GM18507 (cell line): ENCODE data around the gene TMX2.

Experiments used
- DNase-seq: peaks from one replicate; pipeline ENCODE4 v3.0.0; 2011; ENCODE audit warnings: low read depth; ENCODE audit not compliant: insufficient read length; ENCODE audit errors: extremely low spot score
- FAIRE-seq: peaks from 2 replicates; lab custom pipeline; 2011; peaks lifted over from hg19 to GRCh38; lab: Jason Lieb, UNC

TMX2 gene

DNA sequence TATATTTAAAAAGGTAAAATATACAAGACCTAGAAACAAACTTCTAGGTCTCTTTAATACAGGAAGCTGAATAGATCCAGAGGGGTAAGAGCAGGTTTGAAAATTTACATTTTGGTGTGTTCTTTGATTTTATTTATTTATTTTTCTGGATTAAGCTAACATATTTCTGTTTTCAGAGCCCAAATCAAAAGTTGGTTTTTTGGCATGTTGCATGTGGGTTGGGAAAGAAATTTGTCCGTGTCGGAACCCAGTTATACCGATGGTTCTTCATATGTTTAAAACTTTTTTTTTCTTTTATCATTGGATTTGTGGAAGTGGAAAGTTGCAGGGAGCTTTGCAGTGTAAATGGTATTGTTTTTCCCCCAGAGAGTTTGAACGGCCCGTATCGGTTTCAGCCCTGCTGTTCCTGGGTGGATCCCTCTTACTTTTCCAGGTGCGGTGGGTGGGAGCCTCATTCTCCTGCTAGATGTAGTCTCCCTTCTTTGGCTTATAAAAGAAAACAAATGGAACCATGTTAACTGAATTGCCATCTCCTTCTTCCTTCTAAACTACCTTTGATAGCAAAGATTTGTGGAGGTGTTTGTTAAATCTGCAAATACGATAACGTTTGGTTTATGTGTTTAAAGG, 50.0 kb downstream of the TMX2 start:
- no peak for FAIRE-seq
- no peak for DNase-seq

DNA sequence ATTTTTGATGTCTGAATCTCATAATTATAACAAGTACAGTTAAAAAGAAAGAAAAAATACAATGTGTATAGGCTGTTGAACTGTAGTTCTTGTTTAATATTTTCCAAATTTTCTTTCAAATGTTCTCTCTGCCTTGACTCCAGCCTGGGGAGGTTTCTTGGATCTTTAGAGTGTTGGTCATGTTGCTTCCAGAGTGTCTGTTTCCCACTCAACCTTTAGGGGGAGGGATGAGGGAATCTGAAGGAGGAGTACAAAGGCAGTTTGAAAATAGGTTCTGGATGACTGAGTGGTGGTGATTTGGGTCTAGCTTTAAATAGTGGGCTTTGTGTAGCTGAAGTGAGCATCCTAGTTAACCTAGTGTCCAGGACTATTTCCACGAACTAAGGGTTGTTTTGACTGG, 51.2 kb downstream of the TMX2 start:
- no peak for FAIRE-seq
- no peak for DNase-seq

DNA sequence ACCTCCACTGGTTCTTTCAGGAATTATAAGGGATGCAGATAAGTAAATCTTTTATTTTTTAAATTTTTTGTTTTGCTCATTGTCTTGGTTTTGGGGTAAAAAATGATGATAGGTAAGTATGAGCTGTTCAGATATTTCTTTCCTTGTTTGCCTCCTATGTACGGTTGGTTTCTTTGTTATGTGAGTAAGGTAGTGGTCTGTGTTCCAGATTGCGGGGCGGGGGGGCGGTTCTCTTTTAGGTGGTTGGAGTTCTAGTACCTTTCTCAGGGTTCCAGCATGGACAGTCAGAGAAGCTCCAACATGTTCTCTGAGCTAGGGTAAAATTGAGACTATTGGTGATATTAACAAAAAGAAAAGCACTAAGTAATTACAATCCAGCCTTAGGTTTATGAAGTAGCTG, 51.6 kb downstream of the TMX2 start:
- no peak for DNase-seq
- no peak for FAIRE-seq

DNA sequence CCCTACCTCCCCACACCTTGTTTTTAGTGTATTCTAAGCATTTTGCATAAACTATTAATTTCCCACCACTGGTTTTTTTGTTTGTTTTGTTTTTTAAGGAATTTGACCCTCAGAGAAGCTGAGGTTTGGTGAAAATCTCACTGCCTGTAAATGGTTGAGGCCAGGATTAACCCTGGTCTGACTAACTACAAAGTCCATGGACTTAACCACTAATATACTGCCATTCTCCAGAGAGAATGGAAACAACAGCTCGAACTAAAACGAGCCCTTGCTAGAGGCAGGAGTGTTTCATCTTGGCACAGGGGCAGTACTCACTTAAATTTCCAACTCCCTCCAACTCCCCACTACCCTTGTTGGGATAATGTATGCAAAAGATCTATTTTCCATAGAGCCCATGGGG, 52.2 kb downstream of the TMX2 start:
- DNase-seq (no peak), FAIRE-seq (no peak)

DNA sequence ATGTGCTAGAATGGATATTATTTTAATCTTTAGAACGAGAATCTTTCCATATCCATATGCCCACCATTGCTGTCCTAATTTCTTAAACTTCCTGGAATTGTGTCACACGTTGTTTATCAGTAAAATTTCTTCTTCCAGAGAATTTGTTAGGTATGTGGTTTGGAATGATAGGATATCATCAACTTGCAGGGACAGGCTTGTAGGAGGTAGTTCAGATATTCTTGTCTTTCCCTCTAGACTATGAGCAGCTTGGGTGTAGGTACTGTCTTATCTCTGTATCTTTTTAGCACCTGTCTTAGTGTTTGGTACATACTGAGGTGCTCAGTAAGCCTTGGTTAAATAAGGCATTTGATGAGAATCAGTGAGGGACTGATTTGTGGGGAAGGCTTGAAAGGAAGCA, 52.6 kb downstream of the TMX2 start:
- FAIRE-seq, result no peak
- no peak for DNase-seq

DNA sequence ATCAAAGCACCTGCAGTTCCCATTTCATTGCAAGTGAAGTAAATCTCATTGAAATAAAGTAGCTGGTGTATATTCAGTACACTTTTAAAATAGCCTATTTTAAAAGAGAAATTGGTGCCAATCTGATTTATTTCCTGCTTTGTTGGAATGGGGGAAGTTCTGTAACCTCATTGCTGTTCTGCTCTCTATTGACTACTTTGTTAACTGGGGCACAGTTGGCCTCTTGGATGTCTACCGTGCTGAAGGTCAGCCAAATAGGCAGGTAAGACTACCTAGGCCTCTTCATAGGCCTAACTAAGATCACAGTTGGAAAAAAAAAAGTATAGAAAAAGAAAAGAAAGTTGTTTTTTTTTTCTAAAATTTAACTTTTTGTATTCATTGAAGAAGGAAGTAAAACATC, 58.4 kb downstream of the TMX2 start:
- FAIRE-seq (no peak), DNase-seq (no peak)

GRCh38 chr11:57771365-57771764, 59.0 kb downstream of the TMX2 start:
- DNase-seq, result no peak
- FAIRE-seq, result no peak

DNA sequence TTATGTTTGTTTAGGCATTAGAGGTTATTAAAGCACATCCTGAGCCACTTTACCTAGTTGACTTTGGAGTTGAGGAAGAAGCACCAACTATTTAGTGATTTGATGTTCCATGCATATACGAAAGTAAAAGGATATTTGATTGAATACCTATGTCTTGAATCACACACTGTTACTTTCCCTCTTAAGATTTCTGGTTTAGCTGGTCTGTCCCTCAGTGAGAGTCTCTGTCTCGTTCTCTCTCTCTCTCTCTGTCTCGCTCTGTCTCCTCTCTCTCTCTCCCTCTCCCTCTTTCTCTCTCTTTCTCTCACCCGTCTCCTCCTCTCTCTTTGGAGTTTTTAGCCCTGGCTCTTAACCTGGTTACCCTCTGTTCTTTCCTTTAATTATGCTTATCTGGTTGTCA, 60.2 kb downstream of the TMX2 start:
- FAIRE-seq (no peak), DNase-seq (no peak)

DNA sequence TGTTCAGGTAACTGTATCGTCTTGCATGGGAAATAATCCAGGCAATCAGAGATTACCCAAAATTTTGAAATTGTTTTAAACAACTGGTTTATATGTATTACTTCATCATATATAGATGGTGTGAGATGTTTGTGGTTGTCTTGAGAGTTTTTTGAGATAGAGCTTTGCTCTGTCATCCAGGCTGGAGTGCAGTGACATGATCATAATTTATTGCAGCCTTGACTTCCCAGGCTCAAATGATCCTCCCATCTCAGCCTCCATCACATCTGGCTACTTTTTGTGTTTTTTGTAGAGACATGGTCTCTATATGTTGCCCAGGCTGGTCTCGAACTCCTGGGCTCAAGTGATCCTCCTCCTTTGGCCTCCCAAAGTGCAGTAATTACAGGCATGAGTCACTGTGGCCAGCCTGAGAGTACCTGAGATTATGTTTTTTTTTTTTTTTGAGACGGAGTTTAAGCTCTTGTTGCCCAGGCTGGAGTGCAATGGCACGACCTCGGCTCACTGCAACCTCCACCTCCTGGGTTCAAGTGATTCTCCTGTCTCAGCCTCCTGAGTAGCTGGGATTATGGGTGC, 60.7 kb downstream of the TMX2 start:
- FAIRE-seq, result no peak
- no peak for DNase-seq

DNA sequence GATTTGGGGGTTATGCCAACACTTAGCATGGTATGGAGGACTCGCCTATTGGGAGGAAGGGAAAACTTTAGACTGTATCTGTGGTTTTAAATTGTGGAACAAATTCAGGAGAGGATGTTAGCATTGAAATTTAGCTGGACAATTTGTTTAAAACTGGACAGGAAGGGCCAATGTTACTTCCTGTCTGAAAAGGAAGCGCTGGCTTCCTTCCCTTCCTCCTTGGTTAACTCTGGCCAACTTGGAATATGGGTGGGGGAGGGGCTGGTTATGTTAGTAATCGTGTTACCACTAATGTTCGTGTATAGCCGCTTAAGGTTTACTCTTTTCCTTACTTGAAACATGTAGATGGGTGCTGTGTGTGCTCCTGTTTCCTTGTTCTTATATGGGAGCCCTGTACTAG, 63.1 kb downstream of the TMX2 start:
- FAIRE-seq (no peak), DNase-seq (no peak)

DNA sequence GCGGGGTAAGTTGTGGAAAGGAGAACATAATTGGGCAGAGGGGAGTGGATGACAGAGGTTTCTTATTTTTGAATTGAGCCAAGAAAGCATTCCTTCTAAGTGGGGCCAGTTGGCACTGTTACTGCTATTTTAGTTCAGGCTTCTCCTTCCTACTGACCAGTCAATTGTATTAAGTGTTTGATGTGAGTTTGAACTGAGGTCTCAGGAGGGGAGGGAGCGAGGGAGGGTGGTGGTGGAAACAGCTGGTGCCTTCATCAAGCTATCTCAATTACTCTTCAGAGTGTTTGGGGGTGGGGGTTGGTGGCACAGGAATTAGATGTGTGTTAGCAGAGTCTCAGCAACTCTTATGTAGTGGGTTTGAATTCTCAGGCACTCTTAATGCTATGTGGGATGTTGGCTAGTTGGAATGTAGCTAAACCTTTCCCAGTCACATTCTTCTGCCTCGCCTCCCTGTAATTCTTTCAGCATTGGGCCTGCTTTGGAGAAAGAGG, 63.7 kb downstream of the TMX2 start:
- DNase-seq, result no peak

GRCh38 chr11:57776577-57777210, 64.3 kb downstream of the TMX2 start:
- DNase-seq (no peak), FAIRE-seq (no peak)

More for the DNA sequence above, 63.7 kb downstream of the TMX2 start:
- no peak for FAIRE-seq

DNA sequence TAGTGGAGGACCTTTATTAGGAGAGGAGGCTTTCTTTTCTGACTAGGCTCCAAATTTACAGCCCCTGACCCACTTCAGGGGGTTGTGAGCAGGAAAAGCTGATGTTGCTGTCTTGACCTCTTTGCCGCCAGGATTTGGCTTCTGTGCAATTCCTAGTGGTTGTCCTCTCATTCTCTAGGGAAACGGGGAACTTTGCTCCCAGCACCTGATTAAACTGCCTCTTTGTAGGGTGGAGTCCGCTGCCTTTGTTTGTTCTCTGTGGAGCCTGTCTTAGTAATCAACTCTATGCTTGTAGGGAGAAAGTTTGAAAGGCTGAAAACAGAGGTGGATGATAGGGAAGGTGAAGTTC, 65.5 kb downstream of the TMX2 start:
- no peak for FAIRE-seq
- no peak for DNase-seq

- DNase-seq, result no peak
- FAIRE-seq, result no peak
Observed at GRCh38 chr11:57778318-57779037, 66.1 kb downstream of the TMX2 start.

DNA sequence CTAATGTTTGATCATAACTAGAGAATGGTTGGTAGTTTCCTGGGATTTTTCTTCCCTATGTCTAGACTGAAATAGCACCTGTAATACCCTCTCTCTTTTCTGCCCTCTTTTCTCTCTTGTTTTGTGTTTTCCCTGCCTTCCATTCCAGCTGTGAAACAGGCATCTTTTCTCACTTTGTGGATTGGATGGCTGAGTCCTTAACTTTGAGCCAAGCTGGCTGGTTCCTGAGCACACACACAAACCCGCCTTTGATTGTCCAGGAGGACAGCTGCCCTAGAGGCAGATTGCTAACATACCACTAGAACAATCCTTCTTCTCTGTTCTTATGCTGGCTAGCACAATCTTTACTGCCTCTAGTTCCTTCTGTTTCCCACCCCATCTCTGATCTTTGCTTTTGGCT, 66.9 kb downstream of the TMX2 start:
- FAIRE-seq, result no peak

GRCh38 chr11:57781529-57781943, 69.1 kb downstream of the TMX2 start:
- DNase-seq, result no peak
- FAIRE-seq, result no peak

More for the DNA sequence above, 66.9 kb downstream of the TMX2 start:
- no peak for DNase-seq

- FAIRE-seq (peak; percentile 35), DNase-seq (no peak)
Observed at GRCh38 chr11:57785072-57785471, 72.7 kb downstream of the TMX2 start.

GRCh38 chr11:57786436-57786835, 74.0 kb downstream of the TMX2 start:
- FAIRE-seq (no peak), DNase-seq (no peak)

GRCh38 chr11:57787006-57787604, 74.7 kb downstream of the TMX2 start:
- DNase-seq, result no peak
- FAIRE-seq, result no peak
